ENCODE measurements around the gene SIM2.
A peak's percentile ranks its signal among the peaks of the same experiment; 100 is the strongest.

Gene SIM2

DNA sequence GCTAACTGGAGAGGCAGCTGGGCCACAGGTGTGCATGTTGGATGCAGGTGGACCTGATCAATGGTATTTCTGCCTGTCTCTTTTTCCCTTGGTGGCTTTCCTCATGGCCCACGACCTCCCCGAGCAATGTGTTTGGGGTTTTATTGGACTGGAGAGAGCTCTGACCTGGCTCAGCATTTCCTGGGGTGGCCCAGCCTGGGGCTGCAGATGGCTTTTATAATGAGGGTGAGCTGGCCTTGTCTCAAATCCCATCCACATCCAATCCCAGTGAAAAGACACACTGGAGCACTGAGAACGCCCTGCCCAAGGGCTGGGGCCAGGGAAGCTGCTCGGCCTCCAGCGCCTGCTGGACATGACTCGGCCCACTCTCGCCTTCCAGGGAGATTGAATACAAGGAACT is 44.1 kb downstream of the SIM2 start:
- no peaks in the 10 kb centered on the region for H3K36me3 ChIP-seq (ENCODE audit: control insufficient read depth, insufficient read depth, low read length)
- H3K27me3 ChIP-seq (ENCODE audit: control insufficient read depth, insufficient read depth, low read length): peaks cover 17% of the 10 kb centered on the region
- no peak overlapping the region for H3K9ac ChIP-seq (ENCODE audit: low read length)
- H3K9me3 ChIP-seq (ENCODE audit: control insufficient read depth, low read length): no peaks in the 10 kb centered on the region
- peaks cover 6% of the 10 kb centered on the region for H3K4me1 ChIP-seq (ENCODE audit: control insufficient read depth, insufficient read depth, low read length)
- H3K4me3 ChIP-seq (ENCODE audit: low read length): no peak overlapping the region

DNA sequence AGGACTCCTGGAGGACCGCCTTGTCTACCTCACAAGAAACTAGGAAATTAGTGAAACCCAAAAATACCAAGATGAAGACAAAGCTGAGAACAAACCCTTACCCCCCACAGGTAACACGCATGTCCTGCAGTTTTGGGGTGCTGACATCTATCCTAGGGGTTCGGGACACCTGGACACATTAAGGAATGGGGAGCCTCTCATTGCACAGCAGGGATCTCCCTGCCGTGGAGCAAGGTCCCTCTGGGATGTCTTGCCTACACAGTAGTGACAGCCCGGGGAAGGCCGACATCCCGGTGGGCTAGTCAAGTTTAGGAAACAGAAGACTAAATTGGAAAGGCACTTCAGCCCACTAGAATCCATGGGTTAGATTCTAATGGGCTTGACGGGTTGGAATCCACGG is 44.5 kb downstream of the SIM2 start:
- H3K9me3 ChIP-seq (ENCODE audit: control insufficient read depth, low read length): no peaks in the 10 kb centered on the region
- no peak overlapping the region for H3K9ac ChIP-seq (ENCODE audit: low read length)
- peaks cover 10% of the 10 kb centered on the region for H3K4me1 ChIP-seq (ENCODE audit: control insufficient read depth, insufficient read depth, low read length)
- H3K27me3 ChIP-seq (ENCODE audit: control insufficient read depth, insufficient read depth, low read length): peaks cover 22% of the 10 kb centered on the region
- no peaks in the 10 kb centered on the region for H3K36me3 ChIP-seq (ENCODE audit: control insufficient read depth, insufficient read depth, low read length)
- no peak overlapping the region for H3K4me3 ChIP-seq (ENCODE audit: low read length)

DNA sequence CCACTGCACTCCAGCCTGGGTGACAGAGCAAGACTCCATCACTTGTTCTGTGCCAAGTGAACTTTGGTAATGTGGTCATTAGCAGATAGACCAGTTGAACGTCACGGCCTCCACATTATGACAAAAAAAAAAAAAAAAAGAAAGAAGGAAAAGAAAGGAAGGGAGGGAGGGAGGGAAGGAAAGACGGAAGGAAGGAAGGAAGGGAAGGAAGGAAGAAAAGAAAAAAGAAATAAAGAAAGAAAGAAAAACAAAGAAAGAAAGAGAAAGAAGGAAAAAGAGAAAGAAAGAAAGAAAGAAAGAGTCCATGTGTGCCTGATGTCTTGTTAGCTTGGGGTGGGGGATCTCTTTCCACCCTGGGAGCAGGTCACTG is 45.3 kb downstream of the SIM2 start:
- H3K27me3 ChIP-seq (ENCODE audit: control insufficient read depth, insufficient read depth, low read length): peaks cover 21% of the 10 kb centered on the region
- no peaks in the 10 kb centered on the region for H3K36me3 ChIP-seq (ENCODE audit: control insufficient read depth, insufficient read depth, low read length)
- no peak overlapping the region for H3K9ac ChIP-seq (ENCODE audit: low read length)
- H3K4me3 ChIP-seq (ENCODE audit: low read length): no peak overlapping the region
- H3K4me1 ChIP-seq (ENCODE audit: control insufficient read depth, insufficient read depth, low read length): peaks cover 12% of the 10 kb centered on the region
- no peaks in the 10 kb centered on the region for H3K9me3 ChIP-seq (ENCODE audit: control insufficient read depth, low read length)

DNA sequence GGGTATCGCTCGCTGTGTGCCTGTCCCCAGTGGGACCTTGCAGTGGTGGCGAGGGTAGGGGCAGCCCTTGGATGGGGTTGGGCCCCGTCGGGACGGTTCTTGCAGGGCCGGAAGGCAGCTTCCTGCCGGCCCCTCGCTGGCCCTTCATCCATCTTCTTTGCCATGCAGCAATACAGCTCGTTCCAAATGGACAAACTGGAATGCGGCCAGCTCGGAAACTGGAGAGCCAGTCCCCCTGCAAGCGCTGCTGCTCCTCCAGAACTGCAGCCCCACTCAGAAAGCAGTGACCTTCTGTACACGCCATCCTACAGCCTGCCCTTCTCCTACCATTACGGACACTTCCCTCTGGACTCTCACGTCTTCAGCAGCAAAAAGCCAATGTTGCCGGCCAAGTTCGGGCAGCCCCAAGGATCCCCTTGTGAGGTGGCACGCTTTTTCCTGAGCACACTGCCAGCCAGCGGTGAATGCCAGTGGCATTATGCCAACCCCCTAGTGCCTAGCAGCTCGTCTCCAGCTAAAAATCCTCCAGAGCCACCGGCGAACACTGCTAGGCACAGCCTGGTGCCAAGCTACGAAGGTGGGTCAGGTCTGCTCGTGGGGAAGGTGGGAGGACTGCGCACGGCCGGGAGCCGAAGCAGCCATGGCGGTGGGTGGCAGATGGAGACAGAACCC is 45.8 kb downstream of the SIM2 start:
- H3K4me1 ChIP-seq (ENCODE audit: control insufficient read depth, insufficient read depth, low read length): peaks cover 12% of the 10 kb centered on the region
- peaks cover 21% of the 10 kb centered on the region for H3K27me3 ChIP-seq (ENCODE audit: control insufficient read depth, insufficient read depth, low read length)
- no peak overlapping the region for H3K4me3 ChIP-seq (ENCODE audit: low read length)
- H3K36me3 ChIP-seq (ENCODE audit: control insufficient read depth, insufficient read depth, low read length): no peaks in the 10 kb centered on the region
- H3K9me3 ChIP-seq (ENCODE audit: control insufficient read depth, low read length): no peaks in the 10 kb centered on the region
- H3K9ac ChIP-seq (ENCODE audit: low read length): no peak overlapping the region

DNA sequence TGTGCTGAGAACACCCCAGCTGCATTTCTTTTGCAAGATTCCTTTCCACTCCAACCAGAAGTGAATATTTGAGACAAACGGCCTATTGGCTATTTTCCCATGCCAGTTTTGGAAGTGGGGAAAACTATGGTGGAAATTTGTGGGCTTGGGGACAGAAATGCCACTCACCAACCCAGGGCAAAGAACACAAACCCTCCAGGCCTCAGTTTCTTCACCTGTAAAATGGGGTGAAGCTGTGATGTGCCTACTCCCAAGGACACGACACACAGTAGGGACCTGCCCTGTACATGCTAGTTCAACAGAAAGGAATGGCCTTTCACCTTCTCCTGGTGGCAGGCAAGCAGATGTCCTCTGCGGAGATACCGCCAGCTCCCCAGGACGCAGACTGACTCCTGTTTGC is 46.5 kb downstream of the SIM2 start:
- Histone ChIP-seq H3K4me1 (ENCODE audit: control insufficient read depth, insufficient read depth, low read length) (peaks cover 12% of the 10 kb centered on the region), H3K36me3 (ENCODE audit: control insufficient read depth, insufficient read depth, low read length) (no peaks in the 10 kb centered on the region), H3K27me3 (ENCODE audit: control insufficient read depth, insufficient read depth, low read length) (peaks cover 21% of the 10 kb centered on the region), H3K9me3 (ENCODE audit: control insufficient read depth, low read length) (no peaks in the 10 kb centered on the region), H3K4me3 (ENCODE audit: low read length) (no peak overlapping the region), H3K9ac (ENCODE audit: low read length) (no peak overlapping the region)

DNA sequence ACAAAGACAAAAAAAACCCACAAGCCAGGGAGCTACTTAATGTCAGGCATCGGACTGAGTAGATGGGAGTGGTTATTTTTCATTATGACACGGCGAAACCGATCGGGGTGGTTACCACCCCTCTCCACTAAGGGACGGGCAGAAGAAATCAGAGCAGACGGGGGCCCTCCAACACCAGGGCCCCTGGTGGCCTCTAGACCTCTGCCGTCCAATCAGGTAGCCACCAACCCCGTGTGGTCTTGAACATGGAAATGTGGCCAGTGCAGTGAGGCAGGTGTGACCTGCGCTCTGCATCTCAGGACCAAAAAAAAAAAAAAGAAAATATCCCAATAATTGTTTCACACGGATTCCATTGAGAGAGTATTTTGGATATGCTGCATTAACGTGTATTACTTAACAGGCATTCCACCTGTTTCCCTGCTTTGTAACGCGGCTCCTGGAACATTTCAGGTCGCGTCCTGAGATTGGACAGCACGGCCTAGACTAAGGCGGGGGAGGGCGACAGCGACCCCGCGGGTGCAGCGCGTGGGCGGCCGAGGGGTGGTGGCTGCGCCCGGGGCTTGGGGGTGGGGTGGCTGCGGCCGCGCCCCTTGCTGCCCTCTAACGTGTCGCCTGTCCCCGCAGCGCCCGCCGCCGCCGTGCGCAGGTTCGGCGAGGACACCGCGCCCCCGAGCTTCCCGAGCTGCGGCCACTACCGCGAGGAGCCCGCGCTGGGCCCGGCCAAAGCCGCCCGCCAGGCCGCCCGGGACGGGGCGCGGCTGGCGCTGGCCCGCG is 48.3 kb downstream of the SIM2 start:
- H3K27me3 ChIP-seq (ENCODE audit: control insufficient read depth, insufficient read depth, low read length): peaks cover 21% of the 10 kb centered on the region
- H3K9me3 ChIP-seq (ENCODE audit: control insufficient read depth, low read length): no peaks in the 10 kb centered on the region
- peaks cover 12% of the 10 kb centered on the region for H3K4me1 ChIP-seq (ENCODE audit: control insufficient read depth, insufficient read depth, low read length)
- no peaks in the 10 kb centered on the region for H3K36me3 ChIP-seq (ENCODE audit: control insufficient read depth, insufficient read depth, low read length)
- H3K9ac ChIP-seq (ENCODE audit: low read length): peak overlapping the region; percentile 5
- no peak overlapping the region for H3K4me3 ChIP-seq (ENCODE audit: low read length)

DNA sequence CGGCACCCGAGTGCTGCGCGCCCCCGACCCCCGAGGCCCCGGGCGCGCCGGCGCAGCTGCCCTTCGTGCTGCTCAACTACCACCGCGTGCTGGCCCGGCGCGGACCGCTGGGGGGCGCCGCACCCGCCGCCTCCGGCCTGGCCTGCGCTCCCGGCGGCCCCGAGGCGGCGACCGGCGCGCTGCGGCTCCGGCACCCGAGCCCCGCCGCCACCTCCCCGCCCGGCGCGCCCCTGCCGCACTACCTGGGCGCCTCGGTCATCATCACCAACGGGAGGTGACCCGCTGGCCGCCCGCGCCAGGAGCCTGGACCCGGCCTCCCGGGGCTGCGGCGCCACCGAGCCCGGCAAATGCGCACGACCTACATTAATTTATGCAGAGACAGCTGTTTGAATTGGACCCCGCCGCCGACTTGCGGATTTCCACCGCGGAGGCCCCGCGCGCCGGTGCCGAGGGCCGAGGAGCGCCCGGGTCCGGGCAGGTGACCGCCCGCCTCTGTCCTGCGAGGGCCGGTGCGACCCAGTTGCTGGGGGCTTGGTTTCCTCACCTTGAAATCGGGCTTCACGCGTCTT is 49.0 kb downstream of the SIM2 start:
- Histone ChIP-seq H3K9ac (ENCODE audit: low read length) (peak overlapping the region; percentile 24), H3K4me3 (ENCODE audit: low read length) (no peak overlapping the region), H3K27me3 (ENCODE audit: control insufficient read depth, insufficient read depth, low read length) (peaks cover 21% of the 10 kb centered on the region), H3K9me3 (ENCODE audit: control insufficient read depth, low read length) (no peaks in the 10 kb centered on the region), H3K4me1 (ENCODE audit: control insufficient read depth, insufficient read depth, low read length) (peaks cover 12% of the 10 kb centered on the region), H3K36me3 (ENCODE audit: control insufficient read depth, insufficient read depth, low read length) (no peaks in the 10 kb centered on the region)

DNA sequence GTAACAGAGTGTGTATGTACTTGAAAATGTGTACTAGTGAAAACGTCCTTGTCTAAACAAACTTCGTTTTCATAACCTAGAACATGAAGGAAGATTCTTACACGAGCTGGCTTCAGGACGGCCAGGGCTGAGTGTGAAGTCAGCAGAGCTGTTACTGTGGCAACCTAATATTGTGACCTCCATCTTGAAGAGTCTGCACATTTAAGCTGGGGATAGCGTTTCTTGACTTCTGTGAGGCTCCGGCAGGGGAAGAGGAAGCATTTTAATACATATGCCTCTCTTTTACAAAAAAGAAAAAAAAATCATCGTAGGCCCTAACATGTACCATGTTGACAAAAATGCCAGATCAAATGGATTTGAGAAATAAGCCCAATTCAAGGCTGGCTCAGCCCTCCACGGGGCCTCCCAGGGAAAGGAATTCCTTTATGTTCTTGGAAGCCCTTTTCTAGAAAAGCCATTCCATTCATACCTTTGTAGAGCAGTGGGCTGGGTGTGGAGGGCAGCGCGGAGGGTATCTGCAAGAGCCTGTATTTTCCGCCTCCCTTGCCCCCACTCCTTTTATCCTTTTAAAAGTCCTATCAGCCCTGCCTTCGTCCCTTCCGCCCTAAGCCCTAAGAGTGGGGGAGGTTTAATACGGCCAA is 51.1 kb downstream of the SIM2 start:
- peaks cover 12% of the 10 kb centered on the region for H3K4me1 ChIP-seq (ENCODE audit: control insufficient read depth, insufficient read depth, low read length)
- H3K9ac ChIP-seq (ENCODE audit: low read length): no peak overlapping the region
- H3K4me3 ChIP-seq (ENCODE audit: low read length): no peak overlapping the region
- no peaks in the 10 kb centered on the region for H3K36me3 ChIP-seq (ENCODE audit: control insufficient read depth, insufficient read depth, low read length)
- no peaks in the 10 kb centered on the region for H3K9me3 ChIP-seq (ENCODE audit: control insufficient read depth, low read length)
- H3K27me3 ChIP-seq (ENCODE audit: control insufficient read depth, insufficient read depth, low read length): peaks cover 21% of the 10 kb centered on the region

DNA sequence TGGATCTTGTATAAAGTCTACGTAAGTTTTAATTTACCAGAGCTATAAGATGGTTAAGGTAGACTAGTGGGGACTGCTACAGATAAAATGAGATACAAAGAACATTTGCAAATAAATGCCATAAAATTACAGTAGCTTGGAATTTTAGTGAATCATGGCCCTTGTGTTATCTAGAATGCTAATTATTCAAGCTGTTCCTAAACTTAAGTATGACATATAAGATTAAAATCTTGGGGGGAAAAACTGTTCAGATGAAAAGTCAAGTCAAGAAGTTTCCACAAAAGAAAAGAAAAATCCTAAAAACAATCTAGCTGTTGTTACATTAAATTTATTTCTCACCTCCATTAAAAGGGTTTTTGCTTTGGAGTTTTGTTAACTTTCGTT is 51.7 kb downstream of the SIM2 start:
- peaks cover 12% of the 10 kb centered on the region for H3K4me1 ChIP-seq (ENCODE audit: control insufficient read depth, insufficient read depth, low read length)
- peaks cover 16% of the 10 kb centered on the region for H3K27me3 ChIP-seq (ENCODE audit: control insufficient read depth, insufficient read depth, low read length)
- no peaks in the 10 kb centered on the region for H3K9me3 ChIP-seq (ENCODE audit: control insufficient read depth, low read length)
- H3K36me3 ChIP-seq (ENCODE audit: control insufficient read depth, insufficient read depth, low read length): no peaks in the 10 kb centered on the region
- H3K9ac ChIP-seq (ENCODE audit: low read length): no peak overlapping the region
- H3K4me3 ChIP-seq (ENCODE audit: low read length): no peak overlapping the region

DNA sequence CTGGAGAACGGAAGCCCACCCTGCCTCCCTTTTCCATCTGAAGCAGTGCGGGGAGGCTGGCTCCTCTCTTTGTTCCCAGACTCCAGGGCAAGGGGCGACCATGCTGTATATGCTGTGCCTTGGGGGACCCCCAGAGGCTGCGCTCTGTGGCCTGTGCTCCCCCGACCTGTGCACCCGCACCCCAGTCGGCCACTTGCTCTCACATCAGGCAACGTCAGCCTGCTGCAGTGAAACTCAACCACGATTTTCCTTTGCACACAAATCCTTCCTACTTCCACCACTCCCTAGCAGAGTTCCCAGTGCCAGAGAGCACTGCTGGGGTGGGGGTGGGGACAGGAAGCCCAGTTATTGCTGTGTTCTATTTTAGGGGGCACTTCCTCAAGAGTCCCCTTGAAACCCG is 52.5 kb downstream of the SIM2 start:
- no peaks in the 10 kb centered on the region for H3K36me3 ChIP-seq (ENCODE audit: control insufficient read depth, insufficient read depth, low read length)
- H3K27me3 ChIP-seq (ENCODE audit: control insufficient read depth, insufficient read depth, low read length): peaks cover 10% of the 10 kb centered on the region
- peaks cover 12% of the 10 kb centered on the region for H3K4me1 ChIP-seq (ENCODE audit: control insufficient read depth, insufficient read depth, low read length)
- H3K9ac ChIP-seq (ENCODE audit: low read length): no peak overlapping the region
- H3K9me3 ChIP-seq (ENCODE audit: control insufficient read depth, low read length): no peaks in the 10 kb centered on the region
- no peak overlapping the region for H3K4me3 ChIP-seq (ENCODE audit: low read length)

DNA sequence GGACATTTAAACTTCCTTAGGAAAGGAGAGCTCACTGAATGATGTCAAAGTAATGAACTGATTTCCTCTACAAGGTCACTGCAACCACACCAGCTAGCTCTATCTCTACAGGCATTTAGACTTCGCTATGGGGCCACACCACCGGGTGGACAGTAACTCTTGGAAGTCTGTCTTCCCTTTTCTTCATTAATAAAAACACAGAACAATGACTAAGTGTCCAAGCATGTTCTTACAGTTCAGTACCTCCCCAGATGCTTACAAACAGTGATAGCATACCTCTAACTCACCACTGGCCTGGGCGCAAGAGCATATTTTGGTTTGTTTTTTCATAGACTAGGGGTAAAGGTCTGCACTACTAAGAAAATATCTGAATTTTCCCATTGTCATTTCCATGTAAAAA is 54.6 kb downstream of the SIM2 start:
- no peak overlapping the region for H3K4me3 ChIP-seq (ENCODE audit: low read length)
- H3K4me1 ChIP-seq (ENCODE audit: control insufficient read depth, insufficient read depth, low read length): peaks cover under 1% of the 10 kb centered on the region
- no peaks in the 10 kb centered on the region for H3K36me3 ChIP-seq (ENCODE audit: control insufficient read depth, insufficient read depth, low read length)
- no peak overlapping the region for H3K9ac ChIP-seq (ENCODE audit: low read length)
- peaks cover 3% of the 10 kb centered on the region for H3K27me3 ChIP-seq (ENCODE audit: control insufficient read depth, insufficient read depth, low read length)
- no peaks in the 10 kb centered on the region for H3K9me3 ChIP-seq (ENCODE audit: control insufficient read depth, low read length)

DNA sequence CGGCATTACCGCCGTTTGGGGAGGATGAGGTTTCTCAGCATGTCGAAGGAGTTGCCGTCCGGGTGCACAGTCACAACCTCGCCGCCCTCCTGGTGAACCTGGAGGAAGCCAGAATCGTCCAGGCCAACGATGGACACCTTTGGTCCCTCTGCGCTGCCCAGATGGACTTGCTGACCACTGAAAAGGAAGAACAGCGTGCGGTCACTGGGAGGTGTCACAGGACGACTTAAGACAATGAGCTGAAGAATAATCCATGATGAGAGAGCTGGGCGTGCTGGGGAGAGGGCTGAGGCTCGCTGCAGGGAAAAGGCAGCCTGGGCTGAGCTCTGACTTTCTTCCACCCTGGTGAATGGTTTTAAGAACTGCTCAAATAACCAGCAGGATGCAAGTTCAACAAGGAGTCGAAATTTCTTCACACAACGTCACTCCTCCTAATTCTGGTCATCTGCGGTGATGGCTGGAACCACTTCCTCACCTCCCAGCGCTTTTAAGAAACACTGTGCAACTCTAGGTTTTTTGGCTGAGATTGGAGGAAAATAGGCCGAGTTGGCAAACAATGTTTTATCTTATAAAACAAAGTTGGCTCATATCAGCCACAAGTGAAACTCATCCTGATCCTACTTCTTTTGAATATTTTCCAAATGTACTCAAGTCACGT is 55.5 kb downstream of the SIM2 start:
- Histone ChIP-seq H3K9ac (ENCODE audit: low read length) (no peak overlapping the region), H3K4me3 (ENCODE audit: low read length) (no peak overlapping the region), H3K36me3 (ENCODE audit: control insufficient read depth, insufficient read depth, low read length) (no peaks in the 10 kb centered on the region), H3K27me3 (ENCODE audit: control insufficient read depth, insufficient read depth, low read length) (no peaks in the 10 kb centered on the region), H3K4me1 (ENCODE audit: control insufficient read depth, insufficient read depth, low read length) (no peaks in the 10 kb centered on the region), H3K9me3 (ENCODE audit: control insufficient read depth, low read length) (no peaks in the 10 kb centered on the region)

Data from mucosa of stomach (tissue), 1 donor.